ENCODE data around the gene DSG4. TPM values are rescaled to one million over a fixed set of nuclear protein-coding genes. Genes with fewer than 3 reads are reported as not detected.
"Not testable (repeated sequence)": the region's sequence is repeated elsewhere in the genome, so short reads cannot be mapped to it uniquely, and the experiment has no call there.

Gene DSG4
- under 1 TPM in 2 of 4 donors, not detected in 2; 0.03 to 0.05 TPM for polyA plus RNA-seq (ENCODE audit: insufficient read length in 4 of 4)

GRCh38 chr18:31376477-31376876 lies at the start of gene DSG4:
DSG4 (plus strand) TSS chr18:31376777; CDS start chr18:31376912, 135 bp downstream.
- no peak for DNase-seq (ENCODE audit: low read depth in 4 of 4, low spot score in 2 of 4)

- DNase-seq (ENCODE audit: low read depth in 4 of 4, low spot score in 2 of 4): no peak
Observed at GRCh38 chr18:31329787-31330438, 46.7 kb upstream of the DSG4 start.

- DNase-seq (ENCODE audit: low read depth in 4 of 4, low spot score in 2 of 4): no peak
Observed at GRCh38 chr18:31343454-31343853, 33.1 kb upstream of the DSG4 start.

- not testable (repeated sequence) for DNase-seq (ENCODE audit: low read depth in 4 of 4, low spot score in 2 of 4)
Observed at GRCh38 chr18:31353336-31353735, 23.2 kb upstream of the DSG4 start.

- no peak for DNase-seq (ENCODE audit: low read depth in 4 of 4, low spot score in 2 of 4)
Observed at GRCh38 chr18:31354990-31355389, 21.6 kb upstream of the DSG4 start.

GRCh38 chr18:31356025-31356424 lies 20.6 kb upstream of the DSG4 start:
- DNase-seq (ENCODE audit: low read depth in 4 of 4, low spot score in 2 of 4): no peak

GRCh38 chr18:31364190-31364589 lies 12.4 kb upstream of the DSG4 start:
- DNase-seq (ENCODE audit: low read depth in 4 of 4, low spot score in 2 of 4): no peak

- DNase-seq (ENCODE audit: low read depth in 4 of 4, low spot score in 2 of 4): no peak
Observed at GRCh38 chr18:31369478-31369877, 7.1 kb upstream of the DSG4 start.

GRCh38 chr18:31371989-31372388 lies 4.6 kb upstream of the DSG4 start:
- DNase-seq (ENCODE audit: low read depth in 4 of 4, low spot score in 2 of 4): no peak

- no peak for DNase-seq (ENCODE audit: low read depth in 4 of 4, low spot score in 2 of 4)
Observed at GRCh38 chr18:31373641-31374040, 2.9 kb upstream of the DSG4 start.

GRCh38 chr18:31380912-31381311 lies 4.3 kb downstream of the DSG4 start:
- DNase-seq (ENCODE audit: low read depth in 4 of 4, low spot score in 2 of 4): no peak

- DNase-seq (ENCODE audit: low read depth in 4 of 4, low spot score in 2 of 4): no peak
Observed at GRCh38 chr18:31382107-31382506, 5.5 kb downstream of the DSG4 start.

GRCh38 chr18:31386741-31387140 lies 10.2 kb downstream of the DSG4 start:
- DNase-seq (ENCODE audit: low read depth in 4 of 4, low spot score in 2 of 4): no peak

GRCh38 chr18:31393286-31393685 lies 16.7 kb downstream of the DSG4 start:
- no peak for DNase-seq (ENCODE audit: low read depth in 4 of 4, low spot score in 2 of 4)

- DNase-seq (ENCODE audit: low read depth in 4 of 4, low spot score in 2 of 4): no peak
Observed at GRCh38 chr18:31396796-31397612, 20.4 kb downstream of the DSG4 start.

GRCh38 chr18:31398191-31398590 lies 21.6 kb downstream of the DSG4 start:
- no peak for DNase-seq (ENCODE audit: low read depth in 4 of 4, low spot score in 2 of 4)

GRCh38 chr18:31399306-31400032 lies 22.9 kb downstream of the DSG4 start:
- DNase-seq (ENCODE audit: low read depth in 4 of 4, low spot score in 2 of 4): no peak

- DNase-seq (ENCODE audit: low read depth in 4 of 4, low spot score in 2 of 4): no peak
Observed at GRCh38 chr18:31401156-31402025, 24.8 kb downstream of the DSG4 start.

GRCh38 chr18:31402026-31402373 lies 25.4 kb downstream of the DSG4 start:
- DNase-seq (ENCODE audit: low read depth in 4 of 4, low spot score in 2 of 4): no peak

GRCh38 chr18:31403409-31403808 lies 26.8 kb downstream of the DSG4 start:
- no peak for DNase-seq (ENCODE audit: low read depth in 4 of 4, low spot score in 2 of 4)

Measured in left renal cortex interstitium (tissue), 4 donors.